Thyroid gland (tissue), 4 donors: ENCODE results near the gene UBAC1. TPM values are rescaled to one million over a fixed set of nuclear protein-coding genes. Genes with fewer than 3 reads are reported as not detected.

Experiments
- DNase-seq, 2 donors: peaks; one replicate each; pipeline ENCODE4 v3.0.0-alpha.2; 2019
- H3K27ac ChIP-seq, 3 donors: fragments of 200-600 bp; sonication (generic); 1 replicate in 2 of 3; 2 replicates in 1 of 3; pipeline ENCODE4 v1.5.1; 2016 to 2019; ENCODE audit warnings: mild to moderate bottlenecking in 1 of 3, moderate library complexity in 1 of 3
- H3K27me3 ChIP-seq: fragments of 200-600 bp; sonication (generic); one replicate; pipeline ENCODE4 v1.5.1; 2019
- H3K36me3 ChIP-seq, 2 donors: fragments of 200-600 bp; sonication (generic); one replicate each; pipeline ENCODE4 v1.5.1; 2016 to 2019
- H3K4me1 ChIP-seq, 2 donors: fragments of 200-600 bp; sonication (generic); one replicate each; pipeline ENCODE4 v1.5.1; 2017 to 2019
- H3K4me3 ChIP-seq, 3 donors: fragments of 200-600 bp; sonication (generic); replicated peaks in 1 of 3; 1 replicate in 2 of 3; 2 replicates in 1 of 3; pipeline ENCODE4 v1.5.1; 2016; ENCODE audit warnings: mild to moderate bottlenecking in 1 of 3
- H3K9me3 ChIP-seq: fragments of 200-600 bp; sonication (generic); one replicate; pipeline ENCODE4 v1.5.1; 2017
- CTCF ChIP-seq, 6 experiments: fragments of 200-600 bp in 3 of 6; fragments of 450-650 bp in 3 of 6; sonication (generic) in 3 of 6; IDR thresholded peaks; one replicate each; pipeline ENCODE4 v1.5.1; 2016 to 2019; ENCODE audit warnings: antibody characterized with exemption in 6 of 6, mild to moderate bottlenecking in 2 of 6, inconsistent platforms in 1 of 6, moderate library complexity in 1 of 6
- POLR2A ChIP-seq, 2 donors: fragments of 450-650 bp; IDR thresholded peaks; one replicate each; pipeline ENCODE4 v1.6.1; 2017; ENCODE audit warnings: antibody characterized with exemption in 2 of 2, mild to moderate bottlenecking in 2 of 2, moderate library complexity in 1 of 2
- WGBS, 2 donors: methylation state at CpG; one replicate each; pipeline ENCODE4 v1.1.5; 2017; 5-methylcytosine and 5-hydroxymethylcytosine counted together
- intact Hi-C: fragments of 100-400 bp; cut with DNase I; formaldehyde crosslinking; loops from one replicate; pipeline ENCODE4 v1.15.1; 2023
- total RNA-seq, 4 donors: library from RNA; depleted of rRNA; stranded (reverse); fragments of >200 nt; gene quantifications; one replicate each; pipeline ENCODE4 v1.2.3, GENCODE V29; 2016

Gene UBAC1
- total RNA-seq, 4 donors from 2014 or later: 37.9 to 56.2 (median 44.2) TPM

GRCh38 chr9:135888126-135888765 lies 72.9 kb downstream of the UBAC1 start:
- H3K4me3 ChIP-seq: no peak overlapping the region
- peaks cover 5 to 16% of the 10 kb centered on the region in 2 donors for H3K4me1 ChIP-seq
- H3K9me3 ChIP-seq: no peaks in the 10 kb centered on the region
- no peak for DNase-seq
- no peaks in the 10 kb centered on the region for H3K36me3 ChIP-seq
- intact Hi-C loops: no loop called here
- H3K27me3 ChIP-seq: no peaks in the 10 kb centered on the region
- no peak overlapping the region for H3K27ac ChIP-seq
- TF ChIP-seq POLR2A (IDR thresholded peaks at IDR 0.05): no peak
- no peak for TF ChIP-seq CTCF (IDR thresholded peaks at IDR 0.05)
- 84 to 90% methylated on average over 19 of the region's 22 CpGs for WGBS, 2 donors

- peaks cover 5 to 16% of the 10 kb centered on the region in 2 donors for H3K4me1 ChIP-seq
- TF ChIP-seq CTCF (IDR thresholded peaks at IDR 0.05) (no peak), POLR2A (IDR thresholded peaks at IDR 0.05) (no peak)
- H3K27ac ChIP-seq: no peak overlapping the region
- no peaks in the 10 kb centered on the region for H3K36me3 ChIP-seq
- H3K9me3 ChIP-seq: no peaks in the 10 kb centered on the region
- WGBS, 2 donors: 62 to 64% methylated on average over 11 to 12 of the region's 12 CpGs
- H3K4me3 ChIP-seq: no peak overlapping the region
- H3K27me3 ChIP-seq: no peaks in the 10 kb centered on the region
- no peak for DNase-seq
- intact Hi-C loops: no loop called here
Observed at GRCh38 chr9:135887585-135888050, 73.6 kb downstream of the UBAC1 start.

GRCh38 chr9:135887021-135887507 lies 74.1 kb downstream of the UBAC1 start:
- Histone ChIP-seq H3K4me3 (no peak overlapping the region), H3K36me3 (no peaks in the 10 kb centered on the region), H3K27me3 (no peaks in the 10 kb centered on the region), H3K4me1 (peaks cover 5 to 16% of the 10 kb centered on the region in 2 donors), H3K9me3 (no peaks in the 10 kb centered on the region), H3K27ac (no peak overlapping the region)
- intact Hi-C loops: no loop called here
- DNase-seq: no peak
- WGBS, 2 donors: 72 to 74% methylated on average over 18 of the region's 18 CpGs
- TF ChIP-seq CTCF (IDR thresholded peaks at IDR 0.05): no peak
- TF ChIP-seq POLR2A (IDR thresholded peaks at IDR 0.05): no peak

- no peaks in the 10 kb centered on the region for H3K27me3 ChIP-seq
- TF ChIP-seq CTCF (IDR thresholded peaks at IDR 0.05): no peak
- TF ChIP-seq POLR2A (IDR thresholded peaks at IDR 0.05): no peak
- no peak overlapping the region for H3K27ac ChIP-seq
- WGBS, 2 donors: 91% methylated on average over 21 of the region's 21 CpGs
- intact Hi-C loops: no loop called here
- no peak overlapping the region for H3K4me3 ChIP-seq
- H3K4me1 ChIP-seq: peaks cover 5 to 16% of the 10 kb centered on the region in 2 donors
- DNase-seq: no peak
- H3K9me3 ChIP-seq: no peaks in the 10 kb centered on the region
- no peaks in the 10 kb centered on the region for H3K36me3 ChIP-seq
Observed at GRCh38 chr9:135886147-135886981, 74.8 kb downstream of the UBAC1 start.
